LHCN-M2 (cell line): ENCODE measurements around the gene ACTMAP. TPM values are rescaled to one million over a fixed set of nuclear protein-coding genes. Genes with fewer than 3 reads are reported as not detected.
"Not testable (repeated sequence)": the region's sequence is repeated elsewhere in the genome, so short reads cannot be mapped to it uniquely, and the experiment has no call there.

Source experiments
- DNase-seq: peaks from one replicate; pipeline ENCODE4 v3.0.0-alpha.2; 2012; ENCODE audit warnings: low read depth
- total RNA-seq: library from RNA; depleted of rRNA; stranded (reverse); fragments of >200 nt; gene quantifications from 2 replicates; pipeline ENCODE4 v1.2.3, GENCODE V29; 2014

The ACTMAP gene
- total RNA-seq, 1 experiment from 2014 or later = 2.0 TPM

DNA sequence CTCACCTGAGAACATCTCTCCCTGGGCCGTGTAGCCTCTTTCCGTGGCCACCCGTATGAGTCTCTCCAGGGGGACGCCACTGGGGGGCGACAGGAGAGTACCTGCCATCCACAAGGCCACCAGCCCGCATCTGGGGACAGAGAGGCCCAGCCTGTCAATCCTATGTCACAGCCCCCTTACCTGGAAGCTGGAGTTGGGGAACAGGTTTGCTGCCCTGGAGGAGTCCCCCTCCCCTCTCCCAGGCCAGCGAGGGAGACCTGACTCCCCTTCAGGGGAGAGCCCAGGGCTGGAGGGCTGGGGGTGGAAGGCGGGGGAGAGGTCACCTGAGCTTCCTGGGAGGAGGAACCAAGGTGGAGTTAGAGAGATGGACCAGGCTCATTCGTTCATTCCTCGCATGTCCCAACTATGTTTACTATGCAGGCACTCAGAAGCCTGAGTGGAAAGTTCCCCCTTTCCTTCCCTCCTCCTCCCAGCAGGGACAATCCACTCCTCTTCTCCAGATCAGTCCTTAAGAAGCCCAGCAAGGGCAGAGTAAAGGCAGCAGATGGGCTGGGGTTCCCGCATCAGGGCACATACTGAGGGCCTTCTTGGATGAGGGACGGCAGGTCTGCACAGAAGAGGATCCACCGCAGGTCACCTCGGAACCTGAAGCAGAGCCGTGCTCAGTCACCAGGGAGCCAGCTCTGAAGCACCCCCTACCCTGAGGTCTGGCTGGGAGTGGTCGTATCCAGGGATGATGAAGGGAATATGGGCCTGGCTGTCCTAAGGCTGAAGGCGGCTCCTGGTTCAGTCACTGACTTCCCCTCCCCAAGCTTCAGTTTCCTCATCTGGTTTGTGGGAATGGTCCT lies 5.5 kb downstream of the ACTMAP start:
- no peak for DNase-seq

DNA sequence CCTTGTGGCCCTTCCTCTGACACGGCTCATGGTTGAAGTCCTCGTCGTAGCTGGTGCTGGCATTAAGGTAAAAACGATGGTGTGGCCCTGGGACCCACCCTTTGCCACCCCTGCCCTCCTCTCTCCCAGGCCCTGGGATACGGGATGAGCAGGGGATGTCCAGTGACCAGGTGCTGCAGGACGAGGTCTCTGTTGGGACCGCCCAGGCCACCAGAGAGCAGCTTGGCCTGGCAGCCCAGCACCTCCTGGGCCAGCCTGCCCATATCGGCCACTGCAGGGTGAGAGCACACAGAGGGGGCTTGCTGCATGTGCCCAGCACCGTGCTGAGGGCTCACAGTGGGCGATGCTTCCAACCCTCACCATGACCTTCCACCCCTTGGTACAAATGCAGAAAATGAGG lies 6.4 kb downstream of the ACTMAP start:
- no peak for DNase-seq

DNA sequence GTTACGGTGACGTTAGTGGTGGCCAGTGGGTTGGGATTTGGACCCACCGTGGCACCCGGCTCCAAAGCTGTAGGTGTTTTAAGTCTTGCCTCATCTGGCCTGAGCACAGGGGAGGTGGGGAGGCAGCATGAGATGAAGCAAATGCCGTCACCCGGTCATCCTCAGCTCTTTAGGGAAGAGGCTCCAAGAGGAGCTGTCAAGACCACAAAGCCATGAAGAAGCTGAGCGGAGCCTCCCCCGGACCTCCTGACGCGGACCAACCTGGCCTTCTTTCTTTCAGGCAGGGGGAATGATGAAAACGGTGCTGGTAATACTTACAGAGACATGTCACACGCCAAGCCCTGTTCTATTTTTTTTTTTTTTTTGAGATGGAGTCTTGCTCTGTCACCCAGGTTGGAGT lies 7.4 kb downstream of the ACTMAP start:
- DNase-seq = no peak

DNA sequence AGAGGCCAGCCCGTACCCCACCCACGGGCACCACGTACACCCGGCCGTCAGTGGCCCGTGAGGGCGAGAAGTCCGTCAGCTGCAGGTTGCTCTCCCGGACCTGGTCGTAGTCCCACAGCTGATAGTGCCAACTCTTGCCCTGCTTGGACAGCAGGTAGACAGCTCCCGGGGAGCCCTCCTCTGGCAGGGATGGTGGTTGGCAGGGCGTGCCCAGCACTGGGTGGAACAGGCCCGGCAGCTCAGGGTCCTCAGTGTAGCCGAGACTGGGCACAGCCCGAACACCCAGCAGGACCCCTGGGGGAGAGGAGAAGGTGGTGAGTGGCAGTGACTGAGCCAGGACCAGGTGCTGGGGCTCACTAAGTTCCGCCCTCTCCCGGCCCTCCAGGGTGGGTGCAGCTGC lies 7.8 kb downstream of the ACTMAP start:
- no peak for DNase-seq

DNA sequence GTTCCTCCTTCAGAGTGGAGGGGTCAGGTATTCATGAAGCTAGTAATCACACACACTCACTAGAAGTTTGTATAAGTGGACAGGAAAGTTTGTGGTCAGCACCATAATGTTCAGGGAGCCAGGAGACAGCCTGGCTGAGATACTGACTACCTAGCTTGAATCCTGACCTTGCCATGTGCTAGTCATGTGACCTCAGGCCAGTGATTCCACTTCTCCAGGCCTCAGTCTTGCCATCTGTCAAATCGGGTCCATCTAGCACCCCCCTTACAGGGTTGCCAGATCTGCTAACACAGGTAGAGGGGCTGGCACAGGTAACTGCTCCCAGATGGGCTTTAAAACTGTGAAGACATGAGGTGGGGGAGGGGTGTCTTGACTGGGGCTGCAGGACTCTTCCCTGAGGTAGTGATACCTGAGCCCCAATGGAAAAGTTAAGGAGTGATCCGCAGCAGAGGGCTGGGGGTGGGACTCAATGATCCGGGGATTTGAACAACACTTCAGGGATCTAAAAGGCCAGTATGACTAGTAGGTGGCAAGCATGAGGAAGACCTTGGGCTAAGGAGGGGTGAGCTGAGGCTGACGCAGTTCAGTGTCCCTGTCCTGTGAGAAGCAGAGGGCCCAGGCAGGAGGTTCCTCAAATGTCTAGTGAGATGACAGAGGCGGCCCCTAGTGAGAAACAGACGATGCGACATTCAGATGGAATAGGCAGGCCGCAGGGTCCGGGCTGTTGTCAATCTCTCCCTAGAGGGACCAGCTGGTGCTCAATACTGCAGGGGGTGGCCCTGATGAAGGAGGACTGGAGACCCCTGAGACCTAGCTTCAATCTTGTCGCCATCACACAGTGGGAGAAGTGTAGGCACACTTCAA lies 8.5 kb downstream of the ACTMAP start:
- DNase-seq = no peak

DNA sequence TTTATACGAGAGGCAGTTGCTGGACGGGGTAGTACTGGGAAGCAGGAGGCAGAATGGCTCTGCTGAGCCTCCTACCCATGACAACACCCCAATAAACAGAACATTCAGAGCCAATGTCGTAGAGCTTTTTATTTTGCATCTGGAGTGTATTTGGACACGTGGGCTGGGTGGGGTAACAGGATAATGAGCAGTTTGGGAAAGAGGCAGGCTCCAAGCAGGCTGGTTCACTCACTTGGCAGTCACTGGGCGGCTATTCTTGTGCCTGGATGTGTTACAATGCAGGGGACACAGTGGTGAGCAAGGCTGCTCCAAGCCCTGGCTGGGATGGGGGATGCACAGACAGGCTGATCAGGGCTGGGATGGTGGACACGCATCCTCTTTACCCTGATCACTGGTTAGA lies 9.5 kb downstream of the ACTMAP start:
- no peak for DNase-seq

DNA sequence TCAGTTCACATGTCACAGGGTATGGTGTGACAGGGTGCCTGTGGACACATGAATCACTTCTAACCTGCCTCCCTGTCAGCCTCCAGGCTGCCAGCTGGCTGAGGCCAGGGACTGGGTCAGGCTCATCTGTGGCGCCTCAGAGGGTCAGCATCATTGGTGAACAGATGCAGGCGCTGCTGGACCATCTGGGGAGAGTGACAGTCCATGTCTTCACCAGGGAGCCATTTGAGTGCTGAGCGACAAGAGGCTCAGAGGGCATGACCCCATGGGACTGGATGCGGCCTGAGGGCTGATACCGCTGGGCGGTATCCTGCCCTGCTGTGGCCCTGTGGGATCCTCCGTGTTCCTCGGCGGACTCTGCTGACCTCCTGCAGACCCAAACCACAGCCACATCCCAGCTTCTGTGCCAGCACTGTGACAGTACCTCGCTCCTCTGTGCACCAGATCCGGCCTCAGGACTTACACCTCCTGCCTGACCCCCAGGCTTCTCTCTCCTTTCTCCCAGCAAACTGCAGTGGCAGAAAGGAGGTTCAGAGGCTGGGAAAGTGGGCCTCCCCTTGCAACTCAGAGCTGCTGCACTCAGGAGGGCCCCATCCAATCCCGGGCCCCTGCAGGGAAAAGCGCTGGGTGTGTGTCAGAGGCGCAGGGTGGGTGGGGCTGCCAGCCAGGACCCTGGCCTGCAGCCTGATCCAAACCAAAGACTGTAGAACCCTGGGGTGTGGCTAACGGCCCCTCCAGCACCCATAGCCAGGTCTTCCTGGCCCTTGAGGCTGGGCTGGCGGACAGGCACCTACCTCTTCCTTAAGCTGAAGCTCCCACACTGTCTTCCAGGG lies 10.2 kb downstream of the ACTMAP start:
- no peak for DNase-seq

DNA sequence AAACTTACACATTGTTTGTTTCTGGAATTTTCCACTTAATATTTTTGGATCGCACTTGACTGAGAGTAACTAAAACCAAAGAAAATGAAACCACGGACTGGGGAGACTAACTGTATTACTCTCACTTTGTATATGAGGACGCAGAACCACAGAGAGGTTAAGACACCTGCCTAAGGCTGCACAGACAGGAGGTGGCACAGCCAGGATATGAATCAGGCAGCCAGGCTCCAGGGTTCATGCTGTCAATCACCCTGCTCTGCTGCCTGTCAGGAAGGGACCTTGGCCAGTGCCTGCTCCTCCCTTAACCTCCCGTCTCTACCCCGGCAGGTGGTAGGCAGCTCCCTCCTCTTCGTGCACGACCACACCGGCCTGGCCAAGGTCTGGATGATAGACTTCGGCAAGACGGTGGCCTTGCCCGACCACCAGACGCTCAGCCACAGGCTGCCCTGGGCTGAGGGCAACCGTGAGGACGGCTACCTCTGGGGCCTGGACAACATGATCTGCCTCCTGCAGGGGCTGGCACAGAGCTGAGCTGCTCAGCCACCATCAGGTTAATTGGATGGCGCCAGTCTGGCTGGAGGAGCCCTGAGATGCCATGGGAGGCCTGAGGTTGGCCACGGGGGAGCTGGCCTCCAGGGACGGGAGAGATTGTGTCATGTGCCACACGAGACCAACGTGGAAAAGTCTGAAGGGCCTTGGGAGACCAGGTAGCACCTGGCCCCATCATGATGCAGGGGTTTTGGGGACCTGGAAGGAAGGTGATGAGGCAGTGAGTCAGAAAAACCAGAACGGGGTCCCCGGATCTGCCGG lies 11.0 kb downstream of the ACTMAP start:
- DNase-seq = no peak

DNA sequence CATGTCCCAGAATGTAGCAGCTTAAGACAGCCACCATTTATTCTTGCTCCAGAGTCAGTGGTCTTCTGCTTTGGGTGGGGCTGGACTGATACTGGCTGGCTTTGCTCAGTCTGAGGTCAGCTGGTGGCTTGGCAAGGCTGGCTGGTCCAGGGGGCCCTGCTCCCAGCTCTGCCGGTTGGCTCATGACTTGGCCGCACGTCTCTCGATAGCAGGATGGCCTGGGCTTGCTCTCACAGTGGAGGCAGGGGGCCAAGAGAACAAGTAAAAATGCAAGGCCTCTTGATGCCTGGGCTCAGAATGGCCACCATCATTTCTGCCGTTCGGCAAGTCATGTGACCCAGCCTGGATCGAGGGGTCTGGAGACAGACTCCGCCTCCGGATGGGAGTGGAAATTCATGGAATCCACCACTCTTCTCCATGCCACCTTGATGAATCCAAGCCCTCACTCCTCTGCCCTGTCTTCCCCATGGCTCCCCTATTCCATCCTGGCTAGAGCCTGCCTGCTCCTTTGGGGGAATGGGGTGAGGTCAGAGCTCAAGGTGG lies 13.1 kb downstream of the ACTMAP start:
- DNase-seq = no peak

DNA sequence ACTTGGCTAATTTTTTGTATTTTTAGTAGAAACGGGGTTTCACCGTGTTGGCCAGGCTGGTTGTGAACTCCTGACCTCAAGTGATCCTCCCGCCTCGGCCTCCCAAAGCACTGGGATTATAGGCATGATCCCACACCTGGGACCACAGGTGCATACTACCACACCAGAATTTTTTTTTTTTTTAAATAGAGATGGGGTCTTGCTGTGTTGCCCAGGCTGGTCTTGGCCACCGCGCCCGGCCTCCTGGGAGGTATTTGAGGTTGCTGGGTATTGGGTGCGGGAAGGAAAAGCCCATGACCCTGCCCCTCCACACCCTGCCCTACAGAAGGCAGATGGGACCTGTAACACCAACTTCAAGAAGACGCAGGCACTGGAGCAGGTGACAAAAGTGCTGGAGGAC lies 13.6 kb downstream of the ACTMAP start:
- DNase-seq = no peak

DNA sequence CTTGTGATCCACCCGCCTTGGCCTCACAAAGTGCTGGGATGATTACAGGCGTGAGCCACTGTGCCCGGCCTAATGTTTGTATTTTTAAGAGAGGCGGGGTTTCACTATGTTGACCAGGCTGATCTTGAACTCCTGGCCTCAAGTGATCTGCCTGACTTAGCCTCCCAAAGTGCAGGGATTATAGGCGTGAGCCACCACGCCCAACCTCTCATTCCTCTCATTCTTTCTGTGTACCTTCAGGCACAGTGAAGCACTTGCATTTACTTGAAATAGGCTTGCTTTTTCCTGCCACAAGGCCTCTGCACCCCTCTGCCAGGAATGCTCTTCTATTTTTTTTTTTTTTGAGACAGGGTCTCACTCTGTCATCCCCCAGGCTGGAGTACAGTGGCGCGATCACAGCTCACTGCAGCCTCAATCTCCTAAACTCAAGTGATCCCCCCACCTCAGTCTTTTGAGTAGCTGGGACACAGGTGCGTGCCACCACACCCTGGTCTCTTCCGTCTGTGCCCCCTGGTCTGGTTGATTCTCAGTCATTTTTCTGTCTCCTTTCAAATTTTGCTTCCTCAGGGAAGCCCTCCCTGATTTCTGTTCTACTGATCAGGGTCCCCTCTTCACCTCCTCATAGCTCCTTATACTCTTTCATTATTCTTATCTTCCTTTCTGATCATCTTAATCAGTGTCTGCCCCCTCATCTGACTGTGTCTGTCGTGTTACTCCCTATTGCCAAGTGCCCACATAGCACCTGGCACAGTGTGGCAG lies 15.1 kb downstream of the ACTMAP start:
- no peak for DNase-seq

DNA sequence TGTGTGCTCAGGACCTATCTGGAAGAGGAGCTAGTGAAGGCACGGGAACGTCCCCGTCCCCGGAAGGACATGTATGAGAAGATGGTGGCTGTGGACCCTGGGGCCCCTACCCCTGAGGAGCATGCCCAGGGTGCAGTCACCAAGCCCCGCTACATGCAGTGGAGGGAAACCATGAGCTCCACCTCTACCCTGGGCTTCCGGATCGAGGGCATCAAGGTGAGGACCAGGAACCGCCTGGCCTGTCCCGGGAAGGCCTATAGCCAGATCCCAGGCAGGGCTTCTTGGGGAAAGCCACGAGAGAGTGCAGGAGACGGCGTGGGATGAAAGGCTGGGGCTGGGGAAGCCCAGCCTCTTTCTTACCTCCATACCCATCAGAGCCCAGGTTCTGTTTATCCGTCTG lies 17.1 kb downstream of the ACTMAP start:
- no peak for DNase-seq

DNA sequence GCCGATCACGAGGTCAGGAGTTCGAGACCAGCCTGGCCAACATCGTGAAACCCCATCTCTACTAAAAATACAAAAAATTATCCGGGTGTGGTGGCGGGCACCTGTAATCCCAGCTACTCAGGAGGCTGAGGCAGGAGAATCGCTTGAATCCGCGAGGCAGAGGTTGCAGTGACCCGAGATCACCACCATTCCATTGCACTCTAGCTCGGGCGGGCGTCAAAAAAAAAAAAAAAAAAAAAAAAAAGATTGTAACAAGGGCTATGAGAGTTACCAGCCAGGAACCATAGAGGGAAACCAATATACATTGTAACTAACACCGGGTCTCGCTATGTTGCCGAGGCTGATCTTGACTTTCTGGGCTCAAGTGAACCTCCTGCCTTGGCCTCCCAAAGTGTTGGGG lies 18.0 kb downstream of the ACTMAP start:
- not testable (repeated sequence) for DNase-seq

DNA sequence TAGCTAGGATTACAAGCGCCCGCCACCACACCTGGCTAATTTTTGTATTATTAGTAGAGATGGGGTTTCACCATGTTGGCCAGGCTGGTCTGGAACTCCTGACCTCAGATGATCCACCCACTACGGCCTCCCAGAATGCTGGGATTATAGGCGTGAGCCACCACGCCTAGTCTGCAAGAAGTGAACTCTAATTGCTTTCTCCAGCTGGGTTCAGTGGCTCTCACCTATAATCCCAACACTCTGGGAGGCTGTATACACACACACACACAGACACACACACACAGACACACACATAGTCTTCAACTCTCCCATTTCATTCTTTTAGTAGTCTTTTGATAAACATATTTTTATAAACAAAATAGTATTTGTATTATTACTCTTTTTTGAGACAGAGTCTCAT lies 20.2 kb downstream of the ACTMAP start:
- not testable (repeated sequence) for DNase-seq

DNA sequence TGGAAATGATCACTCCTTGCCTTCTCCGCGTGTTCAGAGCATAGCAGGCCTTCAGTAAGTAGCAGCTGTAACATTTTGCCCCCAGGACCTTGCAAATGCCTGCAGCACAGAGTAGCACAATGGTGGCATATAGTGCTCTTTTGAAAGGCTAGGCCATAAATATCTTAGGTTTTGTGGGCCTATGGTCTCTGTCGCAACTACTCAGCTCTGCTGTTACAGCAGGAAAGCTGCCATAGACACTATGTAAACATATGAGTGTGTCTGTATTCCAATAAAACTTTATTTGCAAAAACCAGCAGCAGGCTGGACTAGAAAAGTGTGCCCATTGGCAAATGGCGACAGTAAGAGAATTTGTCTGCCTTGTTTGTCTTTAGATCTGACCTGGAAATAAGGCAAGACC lies 24.0 kb downstream of the ACTMAP start:
- DNase-seq = no peak

DNA sequence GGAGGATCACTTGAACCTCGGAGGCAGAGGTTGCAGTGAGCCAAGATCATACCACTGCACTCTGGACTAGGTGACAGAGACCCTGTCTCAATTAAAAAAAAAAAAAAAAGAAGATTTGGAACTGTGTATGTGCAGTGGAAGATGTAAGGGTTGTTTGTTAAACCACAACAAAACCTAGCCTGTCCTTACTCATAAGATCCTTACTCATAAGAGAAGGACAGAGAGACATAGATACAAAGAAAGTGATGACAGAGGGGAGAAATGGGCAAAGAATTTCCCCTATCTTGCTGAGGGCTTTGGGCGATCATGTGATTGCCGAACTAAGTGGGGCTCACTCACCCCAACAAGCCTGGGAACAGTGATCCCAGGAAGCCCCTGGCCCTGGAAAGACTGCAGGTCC lies 25.4 kb downstream of the ACTMAP start:
- DNase-seq = no peak

DNA sequence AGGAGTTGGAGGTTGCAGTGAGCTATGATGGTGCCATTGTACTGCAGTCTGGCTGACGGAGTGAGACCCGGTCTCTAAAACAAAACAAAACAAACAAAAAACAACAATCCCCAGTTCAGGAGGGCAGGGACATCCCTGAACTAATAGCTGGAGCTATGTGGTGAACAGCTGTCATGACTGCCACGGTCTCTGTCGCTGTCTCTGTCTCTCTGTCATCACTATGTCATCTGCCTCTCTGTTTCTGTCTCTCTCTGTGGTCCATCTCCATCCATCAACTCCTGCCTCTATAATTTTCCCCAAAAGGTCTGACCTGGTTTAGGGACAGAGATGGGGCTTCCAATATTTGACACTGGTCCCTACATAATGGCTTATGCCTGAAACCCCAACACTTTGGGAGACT lies 26.0 kb downstream of the ACTMAP start:
- DNase-seq = no peak

DNA sequence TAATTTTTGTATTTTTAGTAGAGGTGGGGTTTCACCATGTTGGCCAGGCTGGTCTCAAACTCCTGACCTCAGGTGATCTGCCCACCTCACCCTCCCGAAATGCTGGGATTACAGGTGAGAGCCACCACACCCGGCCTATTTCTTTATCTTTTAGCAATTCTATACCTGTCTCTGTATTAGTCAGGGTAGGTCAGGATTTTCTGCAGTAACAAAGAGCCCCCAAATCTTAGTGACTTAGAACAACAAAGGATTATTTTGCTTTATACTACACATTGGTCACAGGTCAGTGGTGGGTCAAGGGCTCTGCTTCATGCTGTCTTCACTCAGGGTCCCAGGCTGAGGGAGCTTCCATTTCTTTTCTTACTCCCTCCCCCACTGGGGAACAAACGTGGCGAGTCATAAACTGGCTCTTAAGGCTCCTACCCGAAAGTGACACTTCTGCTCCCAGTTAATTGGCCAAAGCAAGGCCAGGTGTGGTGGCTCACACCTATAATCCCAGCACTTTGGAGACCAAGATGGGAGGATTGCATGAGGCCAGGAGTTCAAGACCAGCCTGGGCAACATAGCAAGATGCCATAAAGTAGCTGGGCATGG lies 26.5 kb downstream of the ACTMAP start:
- DNase-seq = no peak

DNA sequence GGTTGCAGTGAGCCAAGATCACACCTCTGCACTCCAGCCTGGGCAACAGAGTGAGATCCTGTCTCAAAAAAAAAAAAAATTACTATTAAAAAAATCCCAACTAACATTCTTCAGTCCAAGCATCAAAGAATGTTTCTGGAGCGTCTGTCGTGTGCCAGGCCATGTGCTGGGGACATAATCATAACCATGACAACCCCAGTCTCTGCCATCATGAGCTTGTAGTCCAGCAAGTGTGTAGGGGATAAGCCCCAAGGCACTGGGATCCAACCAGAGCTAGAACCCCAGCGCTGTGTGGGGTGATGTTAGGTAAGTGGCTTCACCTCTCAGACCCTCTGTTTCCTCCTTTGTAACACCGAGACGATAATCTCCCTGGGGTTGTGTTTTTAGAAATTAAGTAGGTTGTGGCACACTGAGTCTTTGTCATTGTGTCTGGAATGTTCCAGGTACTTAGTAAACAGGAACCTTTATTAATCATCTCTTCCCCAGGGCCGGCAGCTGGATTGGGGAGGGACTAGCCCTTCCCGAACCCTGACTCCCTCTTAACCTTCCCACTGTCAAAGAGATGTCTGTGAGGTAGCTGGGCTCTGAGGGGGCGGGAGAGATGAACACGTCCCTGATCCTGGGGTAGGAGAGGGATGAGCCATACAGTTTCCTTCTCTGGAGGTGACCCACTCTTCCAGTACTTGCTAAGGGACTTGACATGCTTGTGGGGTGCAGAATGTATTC lies 28.2 kb downstream of the ACTMAP start:
- DNase-seq = peak; percentile 34
